Endothelial cell of umbilical vein (primary cell): Measurements from ENCODE around the gene MGARP.

Source experiments
- CTCF ChIP-seq, 2 donors: IDR thresholded peaks; 1 replicate in 1 of 2; 2 replicates in 1 of 2; pipeline ENCODE4 v1.5.1; 2011; ENCODE audit warnings: low read length in 2 of 2, mild to moderate bottlenecking in 2 of 2, moderate library complexity in 2 of 2, control low read depth in 1 of 2, inconsistent platforms in 1 of 2, low read depth in 1 of 2; ENCODE audit not compliant: insufficient read depth in 1 of 2; ENCODE audit errors: extremely low read depth in 1 of 2
- MAX ChIP-seq: IDR thresholded peaks from 2 replicates; pipeline ENCODE4 v1.6.1; 2011; ENCODE audit not compliant: insufficient read depth, insufficient read length

- TF ChIP-seq CTCF (IDR thresholded peaks at IDR 0.05; ENCODE audit: extremely low read depth in 1 of 2, insufficient read depth in 1 of 2, low read depth in 1 of 2, low read length in 2 of 2), result no peak
- no peak for TF ChIP-seq MAX
Observed at GRCh38 chr4:139234253-139234652, 45.8 kb downstream of the MGARP start.
